NCI-H2227 treated with DMSO at 0.1 percent for 48 hours (cell line): ENCODE measurements around the gene IL1R2.
"Not testable (repeated sequence)": the region's sequence is repeated elsewhere in the genome, so short reads cannot be mapped to it uniquely, and the experiment has no call there.

ENCODE experiments used
- DNase-seq: peaks from one replicate; lab custom pipeline; 2025; lab: John Stamatoyannopoulos, UW

The IL1R2 gene

GRCh38 chr2:101998896-101999789, 7.4 kb downstream of the IL1R2 start:
- no peak for DNase-seq

- no peak for DNase-seq
These were observed 8.3 kb downstream of the IL1R2 start for GRCh38 chr2:102000012-102000411.

DNA sequence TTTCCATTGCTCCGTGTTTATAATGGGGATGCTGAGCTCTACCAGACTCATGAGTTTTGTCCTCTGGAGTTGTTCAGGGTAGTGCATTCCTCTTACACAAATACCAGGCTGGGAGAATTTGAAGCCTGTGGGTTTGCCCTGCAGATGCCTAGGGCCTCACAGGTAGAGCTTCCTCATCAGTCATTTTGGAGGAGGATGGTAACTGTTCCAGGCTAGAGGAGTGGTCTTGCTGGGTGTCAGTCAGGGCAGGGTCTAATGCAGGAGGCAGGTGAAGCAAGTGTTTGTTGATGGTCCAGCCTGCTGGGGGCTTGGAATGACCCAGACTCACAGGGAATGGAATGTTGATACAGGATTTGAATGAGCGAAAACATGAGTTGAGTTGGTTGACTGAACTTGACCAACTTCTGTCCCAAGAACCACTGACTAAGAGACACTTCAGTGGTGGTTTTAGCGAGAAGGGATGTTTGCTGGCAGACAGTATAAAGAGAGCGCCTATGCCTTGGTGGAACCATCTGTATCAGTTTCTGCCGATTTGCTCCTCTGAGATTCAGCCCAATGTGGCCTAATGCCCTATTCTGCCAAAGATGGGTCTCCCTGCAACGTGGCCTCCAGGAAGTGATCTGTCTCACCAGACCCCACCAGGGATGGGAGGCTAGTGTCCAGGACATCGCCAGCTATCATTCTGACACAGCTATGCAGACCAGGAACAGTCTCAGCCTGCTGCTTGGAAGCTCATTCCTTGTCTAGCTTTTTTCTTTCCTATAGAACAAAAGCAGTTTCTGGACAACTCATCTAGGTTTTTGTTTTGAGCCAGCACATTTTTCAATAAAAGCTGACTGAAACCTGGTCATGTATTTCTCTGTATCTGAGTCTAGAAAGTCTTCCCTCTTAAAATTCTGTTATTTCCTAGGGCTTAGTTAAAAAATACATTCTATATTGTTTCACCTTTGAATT, 9.3 kb downstream of the IL1R2 start:
- DNase-seq = no peak

GRCh38 chr2:102001767-102002142, 10.0 kb downstream of the IL1R2 start:
- DNase-seq = no peak

DNA sequence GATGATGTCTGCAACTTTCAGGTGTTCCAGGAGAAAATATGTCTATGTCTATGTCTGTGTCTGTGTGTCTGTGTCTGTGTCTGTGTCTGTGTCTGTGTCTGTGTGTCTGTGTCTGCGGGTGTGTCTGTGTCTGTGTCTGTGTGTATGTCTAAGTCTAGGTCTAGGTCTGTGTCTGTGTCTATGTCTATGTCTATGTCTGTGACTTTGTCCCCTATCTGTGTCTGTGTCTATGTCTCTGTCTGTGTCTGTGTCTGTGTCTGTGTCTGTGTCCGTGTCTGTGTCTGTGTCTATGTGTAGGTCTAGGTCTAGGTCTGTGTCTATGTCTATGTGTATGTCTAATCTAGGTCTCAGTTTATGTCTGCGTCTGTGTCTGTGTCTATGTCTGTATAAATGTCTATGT, 10.5 kb downstream of the IL1R2 start:
- DNase-seq = no peak

GRCh38 chr2:102002909-102003308, 11.1 kb downstream of the IL1R2 start:
- not testable (repeated sequence) for DNase-seq

GRCh38 chr2:102003696-102004095, 11.9 kb downstream of the IL1R2 start:
- no peak for DNase-seq

DNA sequence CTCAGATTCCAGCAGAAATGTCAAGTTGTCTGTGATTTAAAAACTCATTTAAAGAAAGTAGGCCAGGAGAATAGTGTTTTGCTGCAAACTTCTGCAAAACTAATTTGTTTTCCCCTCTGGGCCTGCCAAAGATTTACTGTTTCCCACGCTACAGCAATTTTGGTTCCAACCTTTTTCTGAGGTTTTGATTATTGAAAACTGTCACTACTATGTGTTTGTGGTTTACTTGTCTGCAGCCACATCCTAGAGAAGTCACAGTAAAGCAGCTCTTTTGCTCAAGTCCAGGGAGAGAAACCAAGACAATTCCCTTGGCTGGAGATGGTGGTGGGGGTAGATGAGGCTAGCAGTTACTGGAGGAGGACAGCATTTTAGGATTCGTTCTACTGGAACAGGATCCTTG, 12.8 kb downstream of the IL1R2 start:
- DNase-seq = no peak

DNA sequence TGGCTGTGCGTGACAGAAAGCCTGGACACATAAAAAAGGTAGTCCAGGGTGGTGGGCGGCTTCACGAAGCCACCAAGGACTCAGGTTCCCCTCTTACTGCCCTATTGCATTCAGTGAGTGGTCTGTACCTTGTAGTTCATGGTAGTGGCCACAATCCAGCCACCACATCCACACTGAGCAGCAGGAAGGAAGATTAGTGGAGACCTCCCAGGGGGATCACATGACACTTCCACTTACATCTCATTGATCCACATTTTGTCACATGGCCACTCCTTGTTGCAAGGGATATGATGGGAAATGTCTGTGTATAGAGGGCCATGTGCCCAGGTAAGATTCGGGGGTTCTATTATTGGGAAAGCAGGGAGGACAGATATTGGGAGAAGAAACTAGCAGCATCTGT, 13.7 kb downstream of the IL1R2 start:
- DNase-seq = no peak

GRCh38 chr2:102005989-102006885, 14.5 kb downstream of the IL1R2 start:
- DNase-seq = no peak

GRCh38 chr2:102006886-102007278, 15.1 kb downstream of the IL1R2 start:
- DNase-seq = no peak

DNA sequence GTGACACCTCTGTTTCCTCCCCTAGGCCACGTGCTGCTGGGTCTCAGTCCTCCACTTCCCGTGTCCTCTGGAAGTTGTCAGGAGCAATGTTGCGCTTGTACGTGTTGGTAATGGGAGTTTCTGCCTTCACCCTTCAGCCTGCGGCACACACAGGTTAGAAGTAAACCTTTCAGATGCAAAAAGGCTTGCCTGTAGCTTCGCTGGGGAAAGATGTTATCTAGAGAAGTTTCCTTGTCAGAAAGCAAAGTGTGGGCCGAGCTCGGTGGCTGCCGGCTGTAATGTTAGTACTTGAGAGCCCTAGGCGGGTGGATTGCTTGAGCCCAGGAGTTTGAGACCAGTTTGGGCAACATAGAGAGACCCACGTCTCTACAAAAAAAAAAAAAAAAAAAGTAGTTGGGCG, 16.7 kb downstream of the IL1R2 start:
- no peak for DNase-seq

DNA sequence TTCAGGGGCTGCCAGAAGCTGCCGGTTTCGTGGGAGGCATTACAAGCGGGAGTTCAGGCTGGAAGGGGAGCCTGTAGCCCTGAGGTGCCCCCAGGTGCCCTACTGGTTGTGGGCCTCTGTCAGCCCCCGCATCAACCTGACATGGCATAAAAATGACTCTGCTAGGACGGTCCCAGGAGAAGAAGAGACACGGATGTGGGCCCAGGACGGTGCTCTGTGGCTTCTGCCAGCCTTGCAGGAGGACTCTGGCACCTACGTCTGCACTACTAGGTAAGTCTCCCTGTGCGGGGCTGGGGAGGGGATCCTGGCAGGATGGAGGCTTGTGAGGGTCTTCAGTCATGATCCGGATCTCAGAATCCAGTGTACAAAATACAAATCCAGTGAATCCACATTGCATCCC, 17.8 kb downstream of the IL1R2 start:
- no peak for DNase-seq

GRCh38 chr2:102010902-102011301, 19.1 kb downstream of the IL1R2 start:
- no peak for DNase-seq

DNA sequence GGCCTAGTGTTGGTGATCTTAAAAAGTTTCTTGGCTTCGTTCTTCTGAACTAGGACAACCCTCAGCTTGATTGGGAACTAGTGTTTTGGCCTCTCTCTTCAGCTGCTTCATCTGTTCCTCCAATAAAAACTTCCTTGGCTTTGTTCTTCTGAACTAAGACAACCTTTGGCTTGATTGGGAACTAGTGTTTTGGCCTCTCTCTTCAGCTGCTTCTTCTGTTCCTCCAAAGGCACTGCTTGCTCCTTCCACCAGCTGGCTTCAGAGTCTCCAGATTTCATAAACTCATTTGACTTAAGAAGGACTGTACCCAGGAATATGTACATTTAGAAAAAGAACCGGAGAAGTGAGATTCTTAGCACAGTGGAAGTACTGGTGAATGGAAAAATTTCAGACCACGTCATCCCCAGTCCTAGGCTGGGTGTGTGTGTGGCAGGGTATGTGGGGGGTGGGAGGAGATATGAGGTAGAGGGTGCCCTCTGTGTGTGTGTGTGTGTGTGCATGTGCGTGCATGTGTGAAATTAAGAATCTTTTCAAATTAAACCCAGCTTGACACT, 20.4 kb downstream of the IL1R2 start:
- DNase-seq = no peak

- DNase-seq = no peak
These were observed 21.7 kb downstream of the IL1R2 start for GRCh38 chr2:102013206-102014040.

DNA sequence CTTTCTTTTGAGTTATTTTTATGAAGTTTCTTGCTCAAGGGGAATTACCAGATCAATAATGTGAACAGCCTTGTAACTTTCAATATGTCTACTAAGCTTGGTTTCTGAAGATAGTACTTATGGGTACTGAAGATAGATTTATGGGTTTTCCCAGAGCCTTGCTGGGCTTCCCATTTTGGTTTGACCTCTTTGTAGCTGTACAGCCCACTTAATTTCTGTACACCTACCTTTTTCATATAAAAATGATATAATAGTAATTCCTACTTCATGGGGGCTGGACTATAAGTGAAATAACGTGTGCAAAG, 22.2 kb downstream of the IL1R2 start:
- no peak for DNase-seq

DNA sequence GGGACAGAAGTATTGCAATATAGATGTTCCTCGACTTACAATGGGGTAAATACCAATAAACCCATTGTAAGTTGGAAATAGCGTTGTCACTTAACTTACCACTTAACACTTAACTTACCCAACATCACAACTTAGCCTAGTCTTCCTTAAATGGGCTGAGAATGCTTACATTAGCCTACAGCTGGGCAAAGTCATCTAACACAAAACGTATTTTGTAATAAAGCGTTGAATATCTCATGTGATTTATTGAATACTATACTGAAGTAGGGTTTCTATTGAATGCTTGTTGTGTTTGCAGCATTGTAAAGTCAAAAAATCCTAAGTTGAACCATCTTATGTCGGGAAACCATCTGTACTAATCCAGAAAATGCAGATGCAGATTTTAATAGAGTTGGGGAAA, 23.6 kb downstream of the IL1R2 start:
- DNase-seq = no peak

GRCh38 chr2:102016399-102016955, 24.7 kb downstream of the IL1R2 start:
- no peak for DNase-seq

DNA sequence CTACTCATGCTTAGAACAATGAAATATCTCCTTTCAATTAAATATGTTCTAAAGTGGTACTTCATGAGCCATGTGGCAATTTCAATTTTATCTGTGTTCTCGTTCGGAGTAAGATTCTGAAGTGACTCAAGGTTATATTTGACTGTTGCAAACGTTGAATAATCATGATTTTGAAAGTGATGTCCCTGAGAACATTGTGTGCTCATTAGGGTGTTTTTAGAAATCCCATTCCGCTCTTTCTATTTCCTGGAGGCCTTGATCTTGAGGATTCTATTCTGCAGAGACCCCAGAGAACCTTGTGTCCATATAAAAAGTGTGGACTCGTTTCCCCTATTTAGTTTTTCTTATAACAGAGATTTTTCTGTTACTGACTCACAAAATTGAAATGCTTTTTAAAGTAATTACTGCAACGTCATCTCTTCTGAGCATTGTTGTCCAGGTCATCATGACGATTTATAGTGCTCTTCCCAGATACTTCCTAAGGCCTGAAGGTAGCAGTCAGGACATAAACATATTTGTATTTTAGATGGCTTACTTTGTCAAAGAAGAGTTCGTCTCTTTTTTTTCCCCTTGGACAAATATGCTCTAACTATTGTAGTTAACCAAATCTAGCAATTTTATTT, 27.2 kb downstream of the IL1R2 start:
- no peak for DNase-seq
